Lower leg skin (tissue), 4 donors: ENCODE measurements around the gene ROS1. TPM values are rescaled to one million over a fixed set of nuclear protein-coding genes. Genes with fewer than 3 reads are reported as not detected.
"Not testable (repeated sequence)": the region's sequence is repeated elsewhere in the genome, so short reads cannot be mapped to it uniquely, and the experiment has no call there.

Source experiments
- DNase-seq, 2 donors: peaks; one replicate each; pipeline ENCODE4 v3.0.0-alpha.2; 2019; ENCODE audit warnings: low spot score in 2 of 2
- H3K4me3 ChIP-seq: fragments of 200-600 bp; sonication (generic); 2 replicates; pipeline ENCODE4 v1.5.1; 2017; ENCODE audit warnings: mild to moderate bottlenecking, low read depth; ENCODE audit not compliant: poor library complexity, severe bottlenecking
- CTCF ChIP-seq, 3 donors: fragments of 450-650 bp; IDR thresholded peaks; one replicate each; pipeline ENCODE4 v1.5.1; 2016; ENCODE audit warnings: antibody characterized with exemption in 3 of 3, mild to moderate bottlenecking in 3 of 3, moderate library complexity in 2 of 3
- POLR2A ChIP-seq, 2 donors: fragments of 450-650 bp; IDR thresholded peaks; one replicate each; pipeline ENCODE4 v1.6.1; 2016 to 2017; ENCODE audit warnings: antibody characterized with exemption in 2 of 2, mild to moderate bottlenecking in 1 of 2, moderate library complexity in 1 of 2
- WGBS, 2 donors: methylation state at CpG; one replicate each; pipeline ENCODE4 v1.1.5; 2018; 5-methylcytosine and 5-hydroxymethylcytosine counted together
- intact Hi-C: fragments of 100-400 bp; cut with DNase I; formaldehyde crosslinking; loops from one replicate; pipeline ENCODE4 v1.15.0; 2023; ENCODE audit warnings: low total_unique reads
- total RNA-seq, 4 donors: library from RNA; depleted of rRNA; stranded (reverse); fragments of >200 nt; gene quantifications; one replicate each; pipeline ENCODE4 v1.1.0, GENCODE V29; 2016

The ROS1 gene
- total RNA-seq, 4 donors from 2014 or later = 0.11 to 1.3 (median 0.78) TPM

- WGBS, 2 donors = 3 to 4% methylated on average over 38 to 49 of the region's 63 CpGs
Measured at GRCh38 chr6:117265410-117266256, 160.1 kb downstream of the ROS1 start, which contains the start of gene VGLL2. VGLL2 (plus strand) TSS chr6:117265558; CDS start chr6:117265764, 206 bp downstream.

GRCh38 chr6:117264692-117265409 lies 160.9 kb downstream of the ROS1 start:
- no peak for DNase-seq
- intact Hi-C loops = no loop called here
- WGBS, 2 donors = 3% methylated on average over 39 of the region's 39 CpGs
- TF ChIP-seq POLR2A (IDR thresholded peaks at IDR 0.05) = no peak
- H3K4me3 ChIP-seq = no peak overlapping the region

More at GRCh38 chr6:117265410-117266256, 160.1 kb downstream of the ROS1 start, which contains the start of gene VGLL2:
- TF ChIP-seq CTCF (IDR thresholded peaks at IDR 0.05) (no peak), POLR2A (IDR thresholded peaks at IDR 0.05) (no peak)
- intact Hi-C loops = no loop called here
- DNase-seq = no peak
- peak within 1 kb of the TSS; percentile 21 for H3K4me3 ChIP-seq

- intact Hi-C loops = no loop called here
- TF ChIP-seq CTCF (IDR thresholded peaks at IDR 0.05) = no peak
- no peak for TF ChIP-seq POLR2A (IDR thresholded peaks at IDR 0.05)
Measured at GRCh38 chr6:117264369-117264691, 161.4 kb downstream of the ROS1 start.

GRCh38 chr6:117263353-117263927 lies 162.3 kb downstream of the ROS1 start:
- TF ChIP-seq CTCF (IDR thresholded peaks at IDR 0.05) = no peak
- TF ChIP-seq POLR2A (IDR thresholded peaks at IDR 0.05) = no peak
- no peak for DNase-seq
- intact Hi-C loops = no loop called here
- no peak overlapping the region for H3K4me3 ChIP-seq
- 8 to 19% methylated on average over 18 to 23 of the region's 27 CpGs for WGBS, 2 donors

More at GRCh38 chr6:117264369-117264691, 161.4 kb downstream of the ROS1 start:
- WGBS, 2 donors = 1 to 2% methylated on average over 8 of the region's 8 CpGs
- H3K4me3 ChIP-seq = no peak overlapping the region
- DNase-seq = no peak

GRCh38 chr6:117262799-117263198 lies 162.9 kb downstream of the ROS1 start:
- WGBS, 2 donors = 28 to 49% methylated on average over 8 of the region's 8 CpGs
- TF ChIP-seq CTCF (IDR thresholded peaks at IDR 0.05) = no peak
- intact Hi-C loops = no loop called here
- no peak for DNase-seq
- H3K4me3 ChIP-seq = no peak overlapping the region

GRCh38 chr6:117253785-117254184 lies 172.0 kb downstream of the ROS1 start:
- 81 to 86% methylated on average over 2 of the region's 2 CpGs for WGBS, 2 donors

GRCh38 chr6:117244979-117245378 lies 180.8 kb downstream of the ROS1 start:
- WGBS, 2 donors = 89 to 93% methylated on average over 17 to 19 of the region's 20 CpGs
- H3K4me3 ChIP-seq, intact Hi-C loops, DNase-seq: not testable (repeated sequence)

More at GRCh38 chr6:117253785-117254184, 172.0 kb downstream of the ROS1 start:
- TF ChIP-seq CTCF (IDR thresholded peaks at IDR 0.05) = no peak
- no peak for TF ChIP-seq POLR2A (IDR thresholded peaks at IDR 0.05)
- intact Hi-C loops = no loop called here
- H3K4me3 ChIP-seq = no peak overlapping the region
- no peak for DNase-seq

GRCh38 chr6:117244571-117244970 lies 181.2 kb downstream of the ROS1 start:
- H3K4me3 ChIP-seq, intact Hi-C loops, DNase-seq: not testable (repeated sequence)
- WGBS, 2 donors = 68 to 71% methylated on average over 13 of the region's 13 CpGs
